NCI-H2171 (cell line): ENCODE measurements around the gene SAMD14.

Experiments
- DNase-seq: peaks from one replicate; lab custom pipeline; 2025; lab: John Stamatoyannopoulos, UW

The SAMD14 gene

GRCh38 chr17:50111673-50112655 is 18.0 kb downstream of the SAMD14 start:
- DNase-seq: no peak

GRCh38 chr17:50110591-50111349 is 19.2 kb downstream of the SAMD14 start:
- DNase-seq: no peak

GRCh38 chr17:50109785-50110184 is 20.2 kb downstream of the SAMD14 start:
- DNase-seq: no peak

GRCh38 chr17:50109207-50109606 is 20.8 kb downstream of the SAMD14 start:
- no peak for DNase-seq

- no peak for DNase-seq
Measured at GRCh38 chr17:50108556-50108955, 21.4 kb downstream of the SAMD14 start.

- DNase-seq: no peak
Measured at GRCh38 chr17:50107790-50108414, 22.1 kb downstream of the SAMD14 start.

GRCh38 chr17:50106393-50107131 is 23.4 kb downstream of the SAMD14 start:
- no peak for DNase-seq

- DNase-seq: no peak
Measured at GRCh38 chr17:50105811-50106210, 24.1 kb downstream of the SAMD14 start.

- DNase-seq: no peak
Measured at GRCh38 chr17:50103941-50104340, 26.0 kb downstream of the SAMD14 start.

GRCh38 chr17:50103252-50103651 is 26.7 kb downstream of the SAMD14 start:
- no peak for DNase-seq

- no peak for DNase-seq
Measured at GRCh38 chr17:50102164-50102991, 27.6 kb downstream of the SAMD14 start.

- DNase-seq: peak; percentile 38
Measured at GRCh38 chr17:50101346-50102163, 28.4 kb downstream of the SAMD14 start.

- peak; percentile 25 for DNase-seq
Measured at GRCh38 chr17:50100921-50101345, 29.0 kb downstream of the SAMD14 start.

- DNase-seq: no peak
Measured at GRCh38 chr17:50100480-50100883, 29.5 kb downstream of the SAMD14 start.

- DNase-seq: no peak
Measured at GRCh38 chr17:50099003-50099402, 31.0 kb downstream of the SAMD14 start.

- DNase-seq: no peak
Measured at GRCh38 chr17:50098583-50098982, 31.4 kb downstream of the SAMD14 start.

- no peak for DNase-seq
Measured at GRCh38 chr17:50097926-50098325, 32.0 kb downstream of the SAMD14 start.

- DNase-seq: no peak
Measured at GRCh38 chr17:50097455-50097854, 32.5 kb downstream of the SAMD14 start.

GRCh38 chr17:50096758-50097157 is 33.2 kb downstream of the SAMD14 start:
- no peak for DNase-seq

- no peak for DNase-seq
Measured at GRCh38 chr17:50096092-50096491, 33.9 kb downstream of the SAMD14 start.
